H1 (cell line): ENCODE results near the gene PLA2R1. TPM values are rescaled to one million over a fixed set of nuclear protein-coding genes. Genes with fewer than 3 reads are reported as not detected.

Experiments
- CTCF ChIA-PET: fragments of 300-600 bp; sonication (Branson Sonifier 250); formaldehyde crosslinking; loops from one replicate; lab custom pipeline; 2021; ENCODE audit not compliant: partially characterized antibody; lab: Charles Lee
- POLR2A ChIA-PET: fragments of 300-600 bp; sonication (Branson Sonifier 250); formaldehyde crosslinking; loops from one replicate; lab custom pipeline; 2021; ENCODE audit warnings: inconsistent platforms; ENCODE audit not compliant: partially characterized antibody; lab: Charles Lee
- DNase-seq, 2 experiments: peaks; one replicate each; pipeline versions ENCODE4 v3.0.0 to v3.0.0-alpha.2; 2010 to 2022; ENCODE audit warnings: low spot score in 2 of 2, low read depth in 1 of 2, mixed read lengths in 1 of 2
- FAIRE-seq: peaks from 2 replicates; lab custom pipeline; 2011; peaks lifted over from hg19 to GRCh38; lab: Jason Lieb, UNC
- H2AFZ ChIP-seq: 2 replicates; pipeline ENCODE4 v1.8.1; 2012; ENCODE audit warnings: low read length, inconsistent platforms
- H2AK5ac ChIP-seq: 2 replicates; pipeline ENCODE4 v1.6.1; 2013; ENCODE audit warnings: low read depth, low read length
- H2BK120ac ChIP-seq: replicated peaks from 2 replicates; pipeline ENCODE3; 2013; ENCODE audit warnings: low read depth, low read length, inconsistent platforms
- H2BK12ac ChIP-seq: 2 replicates; pipeline ENCODE4 v1.6.1; 2013; ENCODE audit warnings: low read depth, low read length
- H2BK15ac ChIP-seq: 2 replicates; pipeline ENCODE4 v1.6.1; 2013; ENCODE audit warnings: low read length
- H2BK20ac ChIP-seq: 2 replicates; pipeline ENCODE4 v1.6.1; 2013; ENCODE audit warnings: low read length
- H2BK5ac ChIP-seq: 2 replicates; pipeline ENCODE4 v1.6.1; 2013; ENCODE audit warnings: low read depth, low read length
- H3K14ac ChIP-seq: 2 replicates; pipeline ENCODE4 v1.6.1; 2013; ENCODE audit warnings: inconsistent platforms; ENCODE audit not compliant: insufficient read length
- H3K18ac ChIP-seq: 2 replicates; pipeline ENCODE4 v1.6.1; 2013; ENCODE audit warnings: low read length; ENCODE audit errors: extremely low read depth
- H3K23ac ChIP-seq: 2 replicates; pipeline ENCODE4 v1.6.1; 2013; ENCODE audit warnings: inconsistent platforms; ENCODE audit not compliant: insufficient read length
- H3K23me2 ChIP-seq: 2 replicates; pipeline ENCODE4 v1.6.1; 2013; ENCODE audit warnings: low read depth, low read length
- H3K27ac ChIP-seq: 2 replicates; pipeline ENCODE4 v1.6.1; 2011; ENCODE audit warnings: low read depth, low read length, inconsistent platforms
- H3K27me3 ChIP-seq, 4 experiments: replicated peaks in 1 of 4; 1 replicate in 1 of 4; 2 replicates in 3 of 4; pipeline versions ENCODE4 v1.6.1 to v1.8.1; 2011 to 2013; ENCODE audit warnings: low read length in 3 of 4, mild to moderate bottlenecking in 3 of 4, inconsistent platforms in 2 of 4, mixed read lengths in 2 of 4, moderate library complexity in 1 of 4; ENCODE audit not compliant: control insufficient read depth in 3 of 4, insufficient read depth in 3 of 4; ENCODE audit errors: extremely low read depth in 1 of 4
- H3K36me3 ChIP-seq, 4 experiments: 2 replicates each; pipeline versions ENCODE4 v1.6.1 to v1.8.1; 2011 to 2013; ENCODE audit warnings: mild to moderate bottlenecking in 4 of 4, low read length in 3 of 4, moderate library complexity in 2 of 4, control low read depth in 1 of 4, inconsistent platforms in 1 of 4; ENCODE audit not compliant: insufficient read depth in 4 of 4, control insufficient read depth in 2 of 4
- H3K4ac ChIP-seq: replicated peaks from 2 replicates; pipeline ENCODE3; 2013; ENCODE audit warnings: low read length, low read depth, mixed read lengths, inconsistent platforms; ENCODE audit not compliant: insufficient read length
- H3K4me1 ChIP-seq, 4 experiments: replicated peaks in 1 of 4; 1 replicate in 1 of 4; 2 replicates in 3 of 4; pipeline versions ENCODE4 v1.6.1 to v1.8.1; 2011 to 2013; ENCODE audit warnings: low read length in 3 of 4, inconsistent platforms in 2 of 4, mixed read lengths in 1 of 4; ENCODE audit not compliant: insufficient read depth in 4 of 4, control insufficient read depth in 3 of 4
- H3K4me2 ChIP-seq, 2 experiments: 2 replicates each; pipeline versions ENCODE4 v1.6.1 to v1.8.1; 2011 to 2013; ENCODE audit warnings: low read depth in 2 of 2, low read length in 2 of 2, control low read depth in 1 of 2, inconsistent platforms in 1 of 2, mild to moderate bottlenecking in 1 of 2; ENCODE audit not compliant: insufficient read depth in 1 of 2
- H3K4me3 ChIP-seq, 4 experiments: fragments of 200-600, 300-600 bp in 1 of 4; sonication (generic), shearing (Covaris generic), sonication (Bioruptor Twin) in 1 of 4; 2 replicates each; pipeline versions ENCODE4 v1.5.1 to v1.8.1; 2011 to 2016; ENCODE audit warnings: low read length in 4 of 4, low read depth in 3 of 4, control low read depth in 2 of 4, inconsistent platforms in 2 of 4, mild to moderate bottlenecking in 2 of 4, mixed read lengths in 1 of 4, moderate library complexity in 1 of 4; ENCODE audit not compliant: insufficient read depth in 2 of 4; ENCODE audit errors: extremely low read depth in 1 of 4
- H3K56ac ChIP-seq: replicated peaks from 2 replicates; pipeline ENCODE3; 2013; ENCODE audit warnings: low read depth, mild to moderate bottlenecking, mixed read lengths, low read length, inconsistent platforms; ENCODE audit not compliant: insufficient read length
- H3K79me1 ChIP-seq: 2 replicates; pipeline ENCODE4 v1.6.1; 2013; ENCODE audit warnings: low read depth, low read length, control low read depth
- H3K79me2 ChIP-seq, 2 experiments: 2 replicates each; pipeline versions ENCODE4 v1.6.1 to v1.8.1; 2012 to 2013; ENCODE audit warnings: low read length in 2 of 2, mild to moderate bottlenecking in 2 of 2, inconsistent platforms in 1 of 2; ENCODE audit not compliant: insufficient read depth in 2 of 2, control insufficient read depth in 1 of 2
- H3K9ac ChIP-seq, 4 experiments: replicated peaks in 1 of 4; 1 replicate in 1 of 4; 2 replicates in 3 of 4; pipeline versions ENCODE4 v1.6.1 to v1.8.1; 2011 to 2013; ENCODE audit warnings: low read depth in 3 of 4, low read length in 3 of 4, control low read depth in 2 of 4, mild to moderate bottlenecking in 2 of 4, moderate library complexity in 2 of 4, inconsistent platforms in 1 of 4; ENCODE audit errors: extremely low read depth in 1 of 4
- H3K9me3 ChIP-seq, 2 experiments: 2 replicates each; pipeline versions ENCODE4 v1.6.1 to v1.8.1; 2012 to 2013; ENCODE audit warnings: mild to moderate bottlenecking in 2 of 2, moderate library complexity in 2 of 2, control low read depth in 1 of 2, inconsistent platforms in 1 of 2, low read depth in 1 of 2, low read length in 1 of 2, mixed read lengths in 1 of 2; ENCODE audit not compliant: insufficient read depth in 2 of 2
- H4K20me1 ChIP-seq, 2 experiments: replicated peaks in 1 of 2; 2 replicates each; pipeline versions ENCODE3 to v1.8.1; 2011 to 2013; ENCODE audit warnings: inconsistent platforms in 2 of 2, low read length in 2 of 2, mild to moderate bottlenecking in 1 of 2; ENCODE audit not compliant: insufficient read depth in 2 of 2, control insufficient read depth in 1 of 2
- H4K5ac ChIP-seq: 2 replicates; pipeline ENCODE4 v1.6.1; 2013; ENCODE audit warnings: low read length, low read depth, mixed read lengths, inconsistent platforms; ENCODE audit not compliant: insufficient read length
- H4K8ac ChIP-seq: 2 replicates; pipeline ENCODE4 v1.8.0; 2013; ENCODE audit warnings: mild to moderate bottlenecking, moderate library complexity, low read length, inconsistent platforms; ENCODE audit not compliant: insufficient read depth; ENCODE audit errors: extremely low read depth
- H4K91ac ChIP-seq: replicated peaks from 2 replicates; pipeline ENCODE3; 2013; ENCODE audit warnings: low read length, mixed read lengths, inconsistent platforms; ENCODE audit not compliant: insufficient read length
- CBX8 ChIP-seq: fragments of 300-800, 300-1000 bp; sonication (generic); IDR thresholded peaks from 2 replicates; pipeline ENCODE4 v1.7.1; 2016; ENCODE audit warnings: low read depth, low read length, borderline replicate concordance
- CHD1 ChIP-seq: IDR thresholded peaks from 2 replicates; pipeline ENCODE4 v1.6.1; 2012; ENCODE audit warnings: low read depth, low read length, improper control_type of control experiment
- CHD2 ChIP-seq: IDR thresholded peaks from 2 replicates; pipeline ENCODE4 v1.6.1; 2012; ENCODE audit warnings: low read length, improper control_type of control experiment
- EGR1 ChIP-seq: IDR thresholded peaks from 2 replicates; pipeline ENCODE4 v1.6.1; 2011; ENCODE audit warnings: low read depth, low read length, borderline replicate concordance
- NRF1 ChIP-seq: IDR thresholded peaks from 2 replicates; pipeline ENCODE4 v1.6.1; 2011; ENCODE audit warnings: mild to moderate bottlenecking, low read depth, low read length, improper control_type of control experiment
- POU5F1 ChIP-seq: IDR thresholded peaks from 2 replicates; pipeline ENCODE4 v1.6.1; 2011; ENCODE audit warnings: low read depth, mild to moderate bottlenecking, low read length, moderate library complexity
- RBBP5 ChIP-seq: IDR thresholded peaks from 2 replicates; pipeline ENCODE4 v1.7.1; 2012; ENCODE audit warnings: low read depth, mild to moderate bottlenecking, inconsistent platforms, low read length, moderate library complexity, borderline replicate concordance
- SP2 ChIP-seq: IDR thresholded peaks from 2 replicates; pipeline ENCODE4 v1.6.1; 2012; ENCODE audit warnings: mild to moderate bottlenecking, low read length, inconsistent platforms
- SRF ChIP-seq: IDR thresholded peaks from 2 replicates; pipeline ENCODE4 v1.6.1; 2011; ENCODE audit warnings: mild to moderate bottlenecking, low read depth, low read length, moderate library complexity
- ZNF274 ChIP-seq: IDR thresholded peaks from 2 replicates; pipeline ENCODE4 v1.7.0; 2012; ENCODE audit warnings: low read length, borderline replicate concordance; ENCODE audit errors: extremely low read depth
- WGBS, 2 experiments: shearing (Covaris generic) in 1 of 2; methylation state at CpG; one replicate each; pipeline versions ENCODE4 v1.1.6 to v1.1.7; 2013 to 2015; ENCODE audit warnings: low lambda C conversion rate in 2 of 2, mixed read lengths in 2 of 2, inconsistent platforms in 1 of 2, low coverage in 1 of 2, missing lambda C conversion rate in 1 of 2; ENCODE audit not compliant: insufficient replicate concordance in 2 of 2, insufficient coverage in 1 of 2, insufficient read length in 1 of 2; ENCODE audit errors: extremely low coverage in 1 of 2, missing lambda C conversion rate in 1 of 2; 5-methylcytosine and 5-hydroxymethylcytosine counted together
- polyA plus RNA-seq, 7 experiments: library from polyadenylated mRNA; depleted of rRNA in 3 of 7; stranded (reverse) in 5 of 7; unstranded in 2 of 7; fragments of >200 nt in 5 of 7; fragments of 200-250 nt in 2 of 7; gene quantifications; 1 replicate in 5 of 7; 2 replicates in 1 of 7; 4 replicates in 1 of 7; pipeline versions ENCODE4 v1.2.1 to v1.2.3, GENCODE V29; 2011 to 2013; ENCODE audit warnings: missing spikeins in 2 of 7, mixed read lengths in 2 of 7
- total RNA-seq: library from RNA; stranded (reverse); fragmentation: NEBNext Ultra II Directional; extraction: Animal tissue kit (Norgen Biotek cat#: 25700); gene quantifications from 2 replicates; pipeline ENCODE4 v1.2.1, GENCODE V29; 2021
- TF ChIP-seq, protein P1 (sequence below), 3 experiments: IDR thresholded peaks; 1 replicate in 2 of 3; 2 replicates in 1 of 3; pipeline versions ENCODE4 v1.5.1 to v1.6.1; 2011; ENCODE audit warnings: low read length in 3 of 3, mild to moderate bottlenecking in 3 of 3, inconsistent platforms in 2 of 3, low read depth in 1 of 3, moderate library complexity in 1 of 3; ENCODE audit not compliant: insufficient read depth in 1 of 3; ENCODE audit errors: control extremely low read depth in 1 of 3

The PLA2R1 gene
- total and polyA plus RNA-seq, 2 of the 8 experiments (the other 6 are each of a cell fraction or from before 2014, with no cell fraction given) = 0.65 to 1.5 TPM

DNA sequence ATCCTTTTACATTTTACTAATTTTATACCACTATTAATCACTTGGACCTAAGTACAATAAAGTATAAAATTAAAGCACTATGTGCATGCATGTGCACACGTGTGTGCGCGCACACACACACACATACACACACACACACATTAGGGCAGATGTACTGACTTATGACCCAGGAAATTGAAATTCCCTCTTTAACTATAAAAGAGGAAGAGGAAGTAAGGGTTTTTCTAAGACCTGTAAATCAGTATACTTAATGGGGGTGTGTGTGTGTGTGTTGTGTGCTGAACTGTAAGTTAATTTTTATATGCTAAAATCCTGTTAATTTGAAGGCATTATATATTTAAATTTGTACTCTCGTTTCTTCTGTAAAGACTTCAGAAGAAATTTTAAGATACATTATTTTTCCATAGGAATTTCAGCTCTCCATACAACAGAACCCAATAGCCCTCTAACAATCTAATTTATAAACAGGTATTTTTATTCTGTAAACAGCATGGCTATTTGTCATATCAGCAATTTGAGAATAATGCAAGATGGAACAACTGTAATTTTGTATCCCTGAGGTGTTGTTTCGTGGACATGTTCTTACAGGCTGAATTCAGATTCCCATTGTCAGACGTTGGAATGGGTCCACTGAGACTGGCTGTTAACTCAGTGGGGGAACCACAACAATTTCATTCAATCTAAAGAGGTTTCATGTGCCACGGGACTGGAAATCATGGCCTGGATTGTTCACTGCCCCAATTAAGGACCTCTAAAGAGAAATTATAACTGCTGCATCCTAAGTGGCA is 90.9 kb downstream of the PLA2R1 start:
- Histone ChIP-seq H4K91ac (no peak overlapping the region), H3K14ac (no peak overlapping the region), H2BK12ac (no peak overlapping the region), H2AFZ (no peak overlapping the region), H2AK5ac (no peak overlapping the region), H3K18ac (no peak overlapping the region), H3K4me3 (no peak overlapping the region), H4K8ac (no peak overlapping the region), H3K79me1 (no peaks in the 10 kb centered on the region), H3K56ac (no peak overlapping the region), H3K27me3 (no peaks in the 10 kb centered on the region), H4K5ac (no peak overlapping the region), H3K36me3 (no peaks in the 10 kb centered on the region), H2BK20ac (no peak overlapping the region), H3K4ac (no peak overlapping the region), H3K4me1 (no peaks in the 10 kb centered on the region), H3K23me2 (no peaks in the 10 kb centered on the region), H3K4me2 (no peak overlapping the region), H3K79me2 (no peaks in the 10 kb centered on the region), H3K23ac (no peak overlapping the region), H3K27ac (no peak overlapping the region), H2BK15ac (no peak overlapping the region), H2BK5ac (no peak overlapping the region), H4K20me1 (no peaks in the 10 kb centered on the region), H3K9ac (no peak overlapping the region), H3K9me3 (no peaks in the 10 kb centered on the region), H2BK120ac (no peak overlapping the region)
- FAIRE-seq = no peak
- POLR2A ChIA-PET = no interaction called here
- DNase-seq = no peak
- 76% methylated on average over 7 of the region's 7 CpGs; no CpG with 5 or more reads in 1 of the 2 experiments for WGBS, 2 experiments
- CTCF ChIA-PET = no interaction called here
- TF ChIP-seq EGR1 = no peak
- TF ChIP-seq ZNF274 = no peak
- no peak for TF ChIP-seq CBX8
- no peak for TF ChIP-seq SP2
- TF ChIP-seq, protein P1, sequence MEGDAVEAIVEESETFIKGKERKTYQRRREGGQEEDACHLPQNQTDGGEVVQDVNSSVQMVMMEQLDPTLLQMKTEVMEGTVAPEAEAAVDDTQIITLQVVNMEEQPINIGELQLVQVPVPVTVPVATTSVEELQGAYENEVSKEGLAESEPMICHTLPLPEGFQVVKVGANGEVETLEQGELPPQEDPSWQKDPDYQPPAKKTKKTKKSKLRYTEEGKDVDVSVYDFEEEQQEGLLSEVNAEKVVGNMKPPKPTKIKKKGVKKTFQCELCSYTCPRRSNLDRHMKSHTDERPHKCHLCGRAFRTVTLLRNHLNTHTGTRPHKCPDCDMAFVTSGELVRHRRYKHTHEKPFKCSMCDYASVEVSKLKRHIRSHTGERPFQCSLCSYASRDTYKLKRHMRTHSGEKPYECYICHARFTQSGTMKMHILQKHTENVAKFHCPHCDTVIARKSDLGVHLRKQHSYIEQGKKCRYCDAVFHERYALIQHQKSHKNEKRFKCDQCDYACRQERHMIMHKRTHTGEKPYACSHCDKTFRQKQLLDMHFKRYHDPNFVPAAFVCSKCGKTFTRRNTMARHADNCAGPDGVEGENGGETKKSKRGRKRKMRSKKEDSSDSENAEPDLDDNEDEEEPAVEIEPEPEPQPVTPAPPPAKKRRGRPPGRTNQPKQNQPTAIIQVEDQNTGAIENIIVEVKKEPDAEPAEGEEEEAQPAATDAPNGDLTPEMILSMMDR (IDR thresholded peaks at IDR 0.05; ENCODE audit: control extremely low read depth in 1 of 3, insufficient read depth in 1 of 3, low read depth in 1 of 3, low read length in 3 of 3) = no peak
- no peak for TF ChIP-seq POU5F1
- no peak for TF ChIP-seq NRF1
- no peak for TF ChIP-seq CHD2
- TF ChIP-seq RBBP5 = no peak
- no peak for TF ChIP-seq SRF
- no peak for TF ChIP-seq CHD1
